ENCODE measurements around the gene TNFRSF8. TPM values are rescaled to one million over a fixed set of nuclear protein-coding genes. Genes with fewer than 3 reads are reported as not detected.
"Not testable (repeated sequence)": the region's sequence is repeated elsewhere in the genome, so short reads cannot be mapped to it uniquely, and the experiment has no call there.

Gene TNFRSF8
- total and polyA plus RNA-seq, 2 of the 13 experiments (the other 11 are each of a cell fraction or from before 2014, with no cell fraction given), result not detected

DNA sequence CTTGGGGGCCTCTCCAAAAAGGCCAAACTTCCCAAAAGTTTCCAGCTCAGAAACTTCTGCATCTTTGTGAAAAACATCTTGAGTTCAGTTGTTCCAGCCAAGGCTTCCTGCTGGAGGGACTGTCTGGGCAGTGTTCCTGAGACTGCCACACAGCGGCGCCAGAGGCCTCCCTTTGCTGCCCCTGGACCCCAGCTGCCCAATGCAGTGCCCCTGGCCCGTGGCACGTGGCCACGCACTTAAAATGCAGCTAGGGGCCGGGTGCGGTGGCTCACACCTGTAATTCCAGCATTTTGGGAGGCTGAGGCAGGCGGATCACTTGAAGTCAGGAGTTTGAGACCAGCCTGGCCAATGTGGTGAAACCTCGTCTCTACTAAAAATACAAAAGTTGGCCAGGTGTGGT is 43.8 kb downstream of the TNFRSF8 start:
- in situ Hi-C loops (cut with HindIII; ENCODE audit: extremely low pct_ligation_motif_present, low pct_unique_long_range_greater_than_20kb), result loop anchor here (25.0 kb wide), 1 partner anchor 555 kb away; no protein-coding TSS in a partner anchor
- H3K36me3 ChIP-seq (replicated peaks in 1 of 2; ENCODE audit: control insufficient read depth in 1 of 2, insufficient read depth in 2 of 2, low read length in 2 of 2); H3K79me2 ChIP-seq (ENCODE audit: insufficient read depth, low read length); POLR2A ChIA-PET; H4K20me1 ChIP-seq (ENCODE audit: insufficient read depth, low read length); H3K4me1 ChIP-seq (ENCODE audit: insufficient read depth, low read length); DNase-seq (ENCODE audit: low spot score); H3K4me3 ChIP-seq (replicated peaks in 1 of 3; ENCODE audit: insufficient read depth in 1 of 3, low read depth in 2 of 3, low read length in 3 of 3); H3K9ac ChIP-seq (ENCODE audit: insufficient read depth, low read depth, low read length); H3K9me3 ChIP-seq (ENCODE audit: low read length); FAIRE-seq; CTCF ChIA-PET (ENCODE audit: low intra/inter-chr PET ratio, low total read pairs); H2AFZ ChIP-seq (ENCODE audit: low read length); intact Hi-C loops (cut with micrococcal nuclease; ENCODE audit: unreplicated experiment); H3K4me2 ChIP-seq (ENCODE audit: low read depth, low read length); H3K27ac ChIP-seq (ENCODE audit: extremely low read length, insufficient read depth, low read length); BruUV-seq (replicated peaks): not testable (repeated sequence)
- TF ChIP-seq, protein P1, sequence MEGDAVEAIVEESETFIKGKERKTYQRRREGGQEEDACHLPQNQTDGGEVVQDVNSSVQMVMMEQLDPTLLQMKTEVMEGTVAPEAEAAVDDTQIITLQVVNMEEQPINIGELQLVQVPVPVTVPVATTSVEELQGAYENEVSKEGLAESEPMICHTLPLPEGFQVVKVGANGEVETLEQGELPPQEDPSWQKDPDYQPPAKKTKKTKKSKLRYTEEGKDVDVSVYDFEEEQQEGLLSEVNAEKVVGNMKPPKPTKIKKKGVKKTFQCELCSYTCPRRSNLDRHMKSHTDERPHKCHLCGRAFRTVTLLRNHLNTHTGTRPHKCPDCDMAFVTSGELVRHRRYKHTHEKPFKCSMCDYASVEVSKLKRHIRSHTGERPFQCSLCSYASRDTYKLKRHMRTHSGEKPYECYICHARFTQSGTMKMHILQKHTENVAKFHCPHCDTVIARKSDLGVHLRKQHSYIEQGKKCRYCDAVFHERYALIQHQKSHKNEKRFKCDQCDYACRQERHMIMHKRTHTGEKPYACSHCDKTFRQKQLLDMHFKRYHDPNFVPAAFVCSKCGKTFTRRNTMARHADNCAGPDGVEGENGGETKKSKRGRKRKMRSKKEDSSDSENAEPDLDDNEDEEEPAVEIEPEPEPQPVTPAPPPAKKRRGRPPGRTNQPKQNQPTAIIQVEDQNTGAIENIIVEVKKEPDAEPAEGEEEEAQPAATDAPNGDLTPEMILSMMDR (CRISPR knock-in tag; IDR thresholded peaks at IDR 0.05), result peak; percentile 71
- TF ChIP-seq STAG1 (CRISPR knock-in tag; IDR thresholded peaks at IDR 0.05) (peak; percentile 61), ZNF768 (CRISPR knock-in tag; IDR thresholded peaks at IDR 0.05) (peak; percentile 29; the same call in 1 of the 2 replicates), RAD21 (CRISPR knock-in tag; IDR thresholded peaks at IDR 0.05) (0 out of 2 replicates have a peak, but pooled peaks have one; percentile 27)
- peak; percentile 79 for ATAC-seq
- peaks cover 3 to 49% of the 10 kb centered on the region in 2 experiments; a peak in 4 of 5 replicates for H3K27me3 ChIP-seq (ENCODE audit: control insufficient read depth in 1 of 2, insufficient read depth in 2 of 2, low read length in 2 of 2)
- WGBS (ENCODE audit: low lambda C conversion rate), result 44% methylated on average over 3 of the region's 9 CpGs

DNA sequence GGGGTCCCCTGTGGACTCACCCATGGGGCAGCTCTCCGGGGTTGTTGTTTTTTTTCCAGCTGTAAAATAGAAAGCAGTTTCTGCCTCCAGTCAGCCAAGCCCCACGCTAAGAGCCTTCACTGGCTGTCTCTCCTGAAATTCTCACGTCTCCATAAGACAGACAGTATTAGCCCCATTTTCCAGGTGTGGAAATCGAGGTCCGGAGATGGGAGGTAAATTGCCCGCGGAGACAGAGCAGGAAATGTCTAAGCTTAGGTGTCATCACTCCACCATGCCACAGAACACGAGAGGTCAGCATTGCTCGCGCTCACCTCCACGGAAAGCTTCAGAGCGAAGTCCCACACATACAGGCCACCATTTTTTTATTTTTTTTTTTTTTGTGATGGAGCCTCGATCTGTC is 44.6 kb downstream of the TNFRSF8 start:
- WGBS (ENCODE audit: low lambda C conversion rate), result 49% methylated on average over 13 of the region's 13 CpGs
- intact Hi-C loops (cut with micrococcal nuclease; ENCODE audit: unreplicated experiment), result no loop called here
- CTCF ChIA-PET (ENCODE audit: low intra/inter-chr PET ratio, low total read pairs), result no interaction called here

More for the DNA sequence above, 44.6 kb downstream of the TNFRSF8 start:
- Histone ChIP-seq H3K79me2 (ENCODE audit: insufficient read depth, low read length) (no peaks in the 10 kb centered on the region), H3K4me2 (ENCODE audit: low read depth, low read length) (no peak overlapping the region), H3K4me3 (replicated peaks in 1 of 3; ENCODE audit: insufficient read depth in 1 of 3, low read depth in 2 of 3, low read length in 3 of 3) (no peak overlapping the region), H3K36me3 (replicated peaks in 1 of 2; ENCODE audit: control insufficient read depth in 1 of 2, insufficient read depth in 2 of 2, low read length in 2 of 2) (no peaks in the 10 kb centered on the region), H3K4me1 (ENCODE audit: insufficient read depth, low read length) (no peaks in the 10 kb centered on the region), H3K9ac (ENCODE audit: insufficient read depth, low read depth, low read length) (no peak overlapping the region), H3K27ac (ENCODE audit: extremely low read length, insufficient read depth, low read length) (no peak overlapping the region), H3K27me3 (ENCODE audit: control insufficient read depth in 1 of 2, insufficient read depth in 2 of 2, low read length in 2 of 2) (peaks cover 3 to 56% of the 10 kb centered on the region in 2 experiments; a peak in 4 of 5 replicates), H4K20me1 (ENCODE audit: insufficient read depth, low read length) (no peaks in the 10 kb centered on the region), H2AFZ (ENCODE audit: low read length) (no peak overlapping the region), H3K9me3 (ENCODE audit: low read length) (no peaks in the 10 kb centered on the region)
- no peak for DNase-seq (ENCODE audit: low spot score)
- in situ Hi-C loops (cut with HindIII; ENCODE audit: extremely low pct_ligation_motif_present, low pct_unique_long_range_greater_than_20kb), result loop anchor here (25.0 kb wide), 1 partner anchor 555 kb away; no protein-coding TSS in a partner anchor
- no peak for ATAC-seq
- FAIRE-seq, result no peak
- no peak for TF ChIP-seq ZNF354B (CRISPR knock-in tag; IDR thresholded peaks at IDR 0.05)
- TF ChIP-seq POLR2G (IDR thresholded peaks at IDR 0.05; ENCODE audit: low read depth, low read length), result no peak
- TF ChIP-seq EHMT2 (IDR thresholded peaks at IDR 0.05; ENCODE audit: borderline replicate concordance, low read depth, low read length), result no peak
- no peak for TF ChIP-seq SMYD3 (CRISPR knock-in tag; IDR thresholded peaks at IDR 0.05)
- no peak for TF ChIP-seq ARNTL (CRISPR knock-in tag; IDR thresholded peaks at IDR 0.05)
- TF ChIP-seq RELA (CRISPR knock-in tag; IDR thresholded peaks at IDR 0.05), result no peak
- TF ChIP-seq MIXL1 (CRISPR knock-in tag; IDR thresholded peaks at IDR 0.05), result no peak
- no peak for TF ChIP-seq ZNF619 (CRISPR knock-in tag; IDR thresholded peaks at IDR 0.05)
- 0 out of 2 replicates have a peak, but pooled peaks have one; percentile 23 for TF ChIP-seq ZNF629 (CRISPR knock-in tag; conservative IDR thresholded peaks at IDR 0.05)
- POLR2A ChIA-PET, result no interaction called here
- no TSS peak for BruUV-seq (replicated peaks)
